Upper lobe of left lung (tissue), 4 donors: ENCODE results near the gene MCM3.

Source experiments
- CTCF ChIP-seq, 6 experiments: fragments of 450-650 bp in 4 of 6; fragments of 200-600 bp in 2 of 6; sonication (generic) in 2 of 6; IDR thresholded peaks; one replicate each; pipeline ENCODE4 v1.5.1; 2016 to 2019; ENCODE audit warnings: antibody characterized with exemption in 6 of 6
- EP300 ChIP-seq, 4 donors: sonication (generic); formaldehyde crosslinking; IDR thresholded peaks; one replicate each; pipeline ENCODE4 v1.5.1; 2017; ENCODE audit warnings: antibody characterized with exemption in 4 of 4, control low read depth in 2 of 4

GRCh38 chr6:52303178-52303577, 18.6 kb upstream of the MCM3 start:
- no peak for TF ChIP-seq CTCF (IDR thresholded peaks at IDR 0.05)
- no peak for TF ChIP-seq EP300 (IDR thresholded peaks at IDR 0.05)
